Spinal cord (tissue), 10 donors: ENCODE data around the gene SPECC1L. TPM values are rescaled to one million over a fixed set of nuclear protein-coding genes. Genes with fewer than 3 reads are reported as not detected.
"Not testable (repeated sequence)": the region's sequence is repeated elsewhere in the genome, so short reads cannot be mapped to it uniquely, and the experiment has no call there.

ENCODE experiments used
- DNase-seq, 6 donors: peaks; one replicate each; pipeline versions ENCODE4 v3.0.0 to v3.0.0-alpha.2; 2013 to 2015; ENCODE audit warnings: low spot score in 6 of 6, low read depth in 4 of 6
- H3K27ac ChIP-seq: one replicate; pipeline ENCODE4 v1.5.1; 2013; ENCODE audit warnings: low read depth, low read length, control low read depth
- H3K27me3 ChIP-seq: one replicate; pipeline ENCODE4 v1.6.1; 2013; ENCODE audit warnings: low read length; ENCODE audit not compliant: control insufficient read depth, insufficient read depth
- H3K36me3 ChIP-seq: one replicate; pipeline ENCODE4 v1.6.1; 2013; ENCODE audit warnings: low read length; ENCODE audit not compliant: control insufficient read depth, insufficient read depth
- H3K4me1 ChIP-seq: one replicate; pipeline ENCODE4 v1.6.1; 2013; ENCODE audit warnings: low read length; ENCODE audit not compliant: control insufficient read depth, insufficient read depth
- H3K4me3 ChIP-seq: one replicate; pipeline ENCODE4 v1.5.1; 2013; ENCODE audit warnings: low read depth, low read length, control low read depth
- H3K9me3 ChIP-seq: one replicate; pipeline ENCODE4 v1.6.1; 2013; ENCODE audit warnings: low read length; ENCODE audit not compliant: control insufficient read depth, insufficient read depth
- WGBS: methylation state at CpG from one replicate; pipeline ENCODE4 v1.1.5; 2013; ENCODE audit warnings: missing lambda C conversion rate; ENCODE audit not compliant: insufficient coverage; 5-methylcytosine and 5-hydroxymethylcytosine counted together
- polyA plus RNA-seq, 2 donors: library from polyadenylated mRNA; unstranded; fragments of 120-200 nt; gene quantifications; one replicate each; pipeline ENCODE4 v1.2.1, GENCODE V29; 2013; ENCODE audit not compliant: insufficient read length in 2 of 2
- total RNA-seq, 2 donors: library from RNA; depleted of rRNA in 1 of 2; stranded (reverse); fragments of 120-200 nt in 1 of 2; fragments of >200 nt in 1 of 2; gene quantifications; one replicate each; pipeline versions ENCODE4 v1.2.3 to v1.2.4, GENCODE V29; 2013 to 2014
- donor health status: healthy.

The SPECC1L gene
- total and polyA plus RNA-seq, 4 donors: 37.0 to 50.5 (median 38.6) TPM

DNA sequence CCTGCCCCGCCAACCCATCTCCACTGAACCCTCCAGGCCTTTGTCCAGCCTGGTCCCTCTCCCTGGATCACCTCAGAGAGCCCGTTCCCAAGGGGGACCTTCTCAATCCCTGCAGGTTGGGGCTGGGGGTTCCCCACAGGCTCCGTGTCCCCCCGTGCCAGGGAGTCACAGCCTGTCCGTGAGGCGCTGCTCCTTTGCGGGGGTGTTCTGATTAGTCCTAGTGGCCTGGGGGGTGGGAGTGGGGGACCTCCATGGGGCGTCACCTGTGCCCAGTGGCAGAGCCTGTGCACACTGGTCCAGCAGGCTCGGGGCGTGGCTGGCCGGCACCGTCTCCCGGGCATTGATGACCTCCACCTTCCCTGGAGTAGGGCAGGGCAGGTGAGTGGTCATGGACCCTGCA is 37.4 kb upstream of the SPECC1L start:
- DNase-seq: no peak
- Histone ChIP-seq H3K4me1 (no peaks in the 10 kb centered on the region), H3K36me3 (no peaks in the 10 kb centered on the region), H3K27me3 (no peaks in the 10 kb centered on the region), H3K9me3 (no peaks in the 10 kb centered on the region), H3K27ac (no peak overlapping the region), H3K4me3 (no peak overlapping the region)
- WGBS: 90% methylated on average over 13 of the region's 13 CpGs

DNA sequence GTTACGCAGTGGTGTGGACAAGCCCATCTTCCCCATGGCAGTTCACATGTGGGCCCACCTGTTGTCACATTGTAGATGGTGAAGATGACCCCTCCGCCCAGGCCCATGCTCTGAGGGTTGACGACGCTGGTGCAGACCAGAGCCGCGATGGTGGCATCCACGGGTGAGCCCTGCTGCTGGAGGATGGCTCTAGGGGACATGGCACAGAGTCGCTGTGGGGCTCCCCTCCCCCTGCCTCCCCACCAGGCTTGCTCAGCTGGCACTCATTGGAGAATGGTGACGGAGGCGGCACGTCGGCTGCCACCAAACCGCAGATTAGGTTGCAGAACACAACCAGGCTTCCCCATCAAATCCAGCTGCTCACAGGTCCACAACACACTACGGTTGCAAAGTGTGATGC is 36.8 kb upstream of the SPECC1L start:
- 94% methylated on average over 14 of the region's 14 CpGs for WGBS
- H3K4me3 ChIP-seq: no peak overlapping the region
- H3K9me3 ChIP-seq: no peaks in the 10 kb centered on the region
- DNase-seq: no peak
- H3K27ac ChIP-seq: no peak overlapping the region
- no peaks in the 10 kb centered on the region for H3K4me1 ChIP-seq
- no peaks in the 10 kb centered on the region for H3K27me3 ChIP-seq
- no peaks in the 10 kb centered on the region for H3K36me3 ChIP-seq

DNA sequence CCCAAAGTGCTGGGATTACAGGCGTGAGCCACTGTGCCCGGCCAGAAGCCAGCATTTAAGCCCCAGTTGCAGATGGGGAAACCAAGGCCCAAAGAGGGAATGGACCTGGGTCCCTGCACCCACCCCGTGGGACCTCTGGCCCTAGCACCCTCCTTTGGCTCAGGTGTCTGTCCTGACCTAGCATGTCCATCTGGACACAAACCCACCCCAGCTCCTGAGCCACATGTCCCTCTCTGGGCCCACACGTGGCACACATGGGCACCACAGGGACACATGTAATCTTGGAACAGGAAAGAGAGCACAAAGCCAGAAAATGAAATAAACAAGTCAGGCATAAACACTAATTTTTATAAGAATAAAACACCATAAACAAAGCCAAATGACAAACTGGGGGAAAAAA is 35.3 kb upstream of the SPECC1L start:
- no peaks in the 10 kb centered on the region for H3K36me3 ChIP-seq
- DNase-seq: no peak
- H3K4me3 ChIP-seq: no peak overlapping the region
- H3K27me3 ChIP-seq: no peaks in the 10 kb centered on the region
- no peaks in the 10 kb centered on the region for H3K9me3 ChIP-seq
- H3K27ac ChIP-seq: no peak overlapping the region
- no peaks in the 10 kb centered on the region for H3K4me1 ChIP-seq
- 83% methylated on average over 4 of the region's 4 CpGs for WGBS

DNA sequence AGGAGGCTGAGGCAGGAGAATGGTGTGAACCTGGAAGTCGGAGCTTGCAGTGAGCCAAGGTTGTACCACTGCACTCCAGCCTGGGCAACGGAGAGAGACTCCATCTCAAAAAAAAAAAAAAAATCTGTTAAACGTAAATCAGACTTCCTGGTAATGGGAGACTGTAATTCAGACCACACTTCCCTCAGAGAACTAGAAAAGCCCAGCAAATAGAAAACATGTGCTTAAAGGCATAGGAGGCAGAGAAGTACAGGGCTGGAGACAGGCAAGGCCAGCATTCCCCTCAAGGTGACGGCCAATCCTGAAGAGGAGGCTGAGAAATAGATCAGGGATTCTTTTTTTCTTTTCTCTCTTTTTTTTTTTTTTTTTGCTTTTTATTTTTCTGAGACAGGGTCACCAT is 34.0 kb upstream of the SPECC1L start:
- no peak for DNase-seq
- no CpG with 5 or more reads among the region's 4 CpGs for WGBS
- Histone ChIP-seq H3K27ac (no peak overlapping the region), H3K4me3 (no peak overlapping the region), H3K4me1 (no peaks in the 10 kb centered on the region), H3K36me3 (no peaks in the 10 kb centered on the region), H3K9me3 (no peaks in the 10 kb centered on the region), H3K27me3 (no peaks in the 10 kb centered on the region)

DNA sequence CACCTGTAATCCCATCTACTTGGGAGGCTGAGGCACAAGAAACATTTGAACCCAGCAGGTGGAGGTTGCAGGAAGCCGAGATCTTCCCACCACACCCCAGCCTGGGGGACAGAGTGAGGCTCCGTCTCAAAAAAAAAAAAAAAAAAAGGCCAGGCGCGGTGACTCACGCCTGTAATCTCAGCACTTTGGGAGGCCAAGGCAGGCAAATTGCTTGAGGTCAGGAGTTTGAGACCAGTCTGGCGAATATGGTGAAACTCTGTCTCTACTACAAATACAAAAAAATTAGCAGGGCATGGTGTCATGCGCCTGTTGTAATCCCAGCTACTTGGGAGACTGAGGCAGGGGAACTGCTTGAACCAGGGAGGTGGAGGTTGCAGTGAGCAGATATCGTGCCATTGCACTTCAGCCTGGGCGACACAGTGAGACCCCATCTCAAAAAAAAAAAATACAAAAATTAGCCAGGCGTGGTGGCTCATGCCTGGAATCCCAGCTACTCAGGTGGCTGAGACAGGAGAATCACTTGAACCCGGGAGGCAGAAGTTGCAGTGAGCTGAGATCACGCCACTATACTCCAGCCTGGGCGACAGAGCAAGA is 32.4 kb upstream of the SPECC1L start:
- H3K27me3 ChIP-seq, DNase-seq, H3K36me3 ChIP-seq, H3K4me3 ChIP-seq, H3K27ac ChIP-seq, H3K9me3 ChIP-seq: not testable (repeated sequence)
- 96% methylated on average over 3 of the region's 13 CpGs for WGBS
- H3K4me1 ChIP-seq: peaks cover 11% of the 10 kb centered on the region

DNA sequence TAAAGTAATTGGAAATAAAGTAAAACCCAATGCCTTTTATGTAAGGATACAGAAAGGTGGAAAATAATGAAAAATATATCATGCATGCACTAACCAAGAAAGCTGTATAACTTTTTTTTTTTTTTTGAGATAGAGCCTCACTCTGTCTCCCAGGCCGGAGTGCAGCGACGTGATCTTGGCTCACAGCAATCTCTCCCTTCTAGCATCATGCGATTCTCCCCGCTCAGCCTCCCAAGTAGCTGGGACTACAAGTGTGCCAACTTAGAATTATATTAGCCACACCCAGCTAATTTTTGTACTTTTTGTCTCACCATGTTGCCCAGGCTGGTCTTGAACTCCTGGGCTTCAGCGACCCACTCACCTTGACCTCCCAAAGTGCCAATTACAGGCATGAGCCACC is 30.2 kb upstream of the SPECC1L start:
- Histone ChIP-seq H3K4me3 (no peak overlapping the region), H3K9me3 (no peaks in the 10 kb centered on the region), H3K27ac (no peak overlapping the region), H3K36me3 (no peaks in the 10 kb centered on the region), H3K27me3 (no peaks in the 10 kb centered on the region), H3K4me1 (peaks cover 28% of the 10 kb centered on the region)
- no peak for DNase-seq
- WGBS: 90% methylated on average over 5 of the region's 6 CpGs

DNA sequence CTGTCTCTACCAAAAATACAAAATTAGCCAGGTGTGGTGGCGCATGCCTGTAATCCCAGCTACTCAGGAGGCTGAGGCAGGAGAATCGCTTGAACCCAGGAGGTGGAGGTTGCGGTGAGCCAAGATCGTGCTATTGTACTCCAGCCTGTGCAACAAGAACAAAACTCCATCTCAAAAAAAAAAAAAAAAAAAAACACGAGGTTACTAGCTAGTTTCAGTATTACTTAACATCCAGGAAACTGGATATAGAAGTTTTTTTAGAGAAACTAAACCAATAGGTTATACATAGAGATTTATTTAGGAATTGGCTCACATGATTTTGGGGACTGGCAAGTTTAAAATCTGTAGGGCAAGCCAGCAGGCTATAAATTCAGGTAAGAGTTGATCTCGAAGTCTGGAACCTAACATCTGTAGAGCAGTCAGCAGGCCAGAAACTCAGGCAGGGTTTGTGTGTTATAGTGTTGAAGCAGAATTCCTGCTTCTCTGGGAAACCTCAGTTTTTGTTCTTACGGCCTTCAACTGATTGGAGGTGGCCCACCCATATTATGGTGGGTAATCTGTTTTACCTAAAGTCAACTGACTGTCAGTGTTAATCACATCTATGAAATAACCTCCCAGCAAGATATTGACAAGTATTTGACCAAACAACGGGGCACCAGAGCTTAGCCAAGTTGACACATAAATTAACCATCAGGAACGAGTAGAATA is 29.5 kb upstream of the SPECC1L start:
- 100% methylated on average over 1 of the region's 9 CpGs for WGBS
- H3K4me3 ChIP-seq, H3K27ac ChIP-seq, DNase-seq, H3K36me3 ChIP-seq, H3K9me3 ChIP-seq, H3K27me3 ChIP-seq: not testable (repeated sequence)
- H3K4me1 ChIP-seq: peaks cover 35% of the 10 kb centered on the region

DNA sequence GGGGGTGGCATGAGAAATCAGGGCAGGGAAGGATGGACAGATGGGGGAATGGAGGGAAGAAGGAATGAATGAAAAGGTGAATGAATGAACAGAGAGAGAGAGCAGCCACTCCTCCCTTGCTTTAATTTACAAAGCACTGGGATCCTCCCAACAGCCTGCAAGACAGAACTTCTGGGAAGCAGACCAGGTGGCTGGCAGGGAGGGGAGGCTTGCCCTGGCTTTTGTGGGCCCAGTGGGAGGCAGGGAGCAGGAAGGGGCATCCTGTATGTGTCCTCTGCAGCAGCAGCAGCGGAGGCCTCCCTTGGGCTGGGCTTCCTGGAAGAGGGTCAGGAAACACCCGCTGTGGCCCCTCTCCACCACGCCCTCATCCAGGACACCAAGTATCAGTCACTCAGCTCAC is 27.2 kb upstream of the SPECC1L start:
- H3K4me3 ChIP-seq, H3K9me3 ChIP-seq, H3K27ac ChIP-seq, H3K36me3 ChIP-seq, H3K27me3 ChIP-seq: not testable (repeated sequence)
- peaks cover 51% of the 10 kb centered on the region for H3K4me1 ChIP-seq
- no CpG with 5 or more reads among the region's 3 CpGs for WGBS
- peak in 1 of 6 donors; percentile 9 for DNase-seq

DNA sequence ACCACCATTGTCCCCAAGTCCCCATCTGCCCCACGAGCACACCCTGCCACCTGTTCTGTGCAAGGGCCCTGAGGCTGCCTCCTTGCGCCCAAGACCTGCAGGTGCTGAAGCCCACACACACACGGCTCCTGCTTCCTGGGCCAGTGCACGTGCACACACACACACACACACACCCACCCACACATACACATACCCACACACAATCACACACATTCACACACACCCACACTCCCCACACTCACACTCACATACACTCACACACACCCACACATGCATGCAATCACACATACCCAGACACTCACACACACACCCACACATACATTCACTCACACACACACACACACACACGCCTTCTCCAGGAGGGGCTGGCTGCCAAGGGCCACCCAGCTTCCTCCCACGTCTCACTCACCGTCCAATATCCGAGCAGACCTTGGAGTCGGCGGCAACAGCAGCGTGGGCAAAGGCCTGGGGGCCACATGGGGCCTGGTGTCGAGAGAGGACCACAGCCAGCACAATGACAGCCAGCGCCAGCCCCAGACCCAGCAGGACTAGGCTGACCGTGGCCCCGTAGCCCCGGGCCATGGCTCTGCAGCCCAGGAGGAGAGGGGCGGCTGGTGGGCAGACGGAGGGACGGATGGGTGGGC is 26.4 kb upstream of the SPECC1L start:
- Histone ChIP-seq H3K9me3 (no peaks in the 10 kb centered on the region), H3K36me3 (no peaks in the 10 kb centered on the region), H3K4me1 (peaks cover 51% of the 10 kb centered on the region), H3K4me3 (peak overlapping the region; percentile 9), H3K27ac (peak overlapping the region; percentile 61), H3K27me3 (no peaks in the 10 kb centered on the region)
- peak in 1 of 6 donors; percentile 11 for DNase-seq
- 49% methylated on average over 18 of the region's 19 CpGs for WGBS

DNA sequence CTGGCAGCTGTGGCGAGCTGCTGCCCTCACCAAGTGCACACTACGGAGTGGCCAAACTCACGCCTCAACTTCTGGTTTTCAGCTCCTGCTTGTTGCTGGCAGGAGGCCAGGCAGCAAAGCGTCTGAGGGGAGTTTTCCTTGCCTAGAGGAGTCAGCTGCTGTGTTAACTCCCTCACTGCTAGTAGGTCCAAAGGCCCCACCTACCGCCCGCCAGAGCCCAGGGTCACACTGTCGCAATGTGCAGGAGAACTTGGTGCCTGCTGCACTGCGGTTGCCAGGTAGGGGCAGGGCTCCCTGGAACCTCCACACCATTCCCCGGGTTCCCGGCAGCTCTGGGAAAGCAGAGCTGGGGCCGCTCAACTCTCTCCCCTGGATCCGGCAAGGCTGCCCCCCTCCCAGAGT is 25.6 kb upstream of the SPECC1L start, which contains the start of gene GGT5:
TSS of gene GGT5 (minus strand) at position 53 of the 402 bp plus-strand sequence. CDS start 357 bp downstream, outside the sequence.
- 40% methylated on average over 7 of the region's 12 CpGs for WGBS
- peaks cover 51% of the 10 kb centered on the region for H3K4me1 ChIP-seq
- peak within 1 kb of the TSS; percentile 9 for H3K4me3 ChIP-seq
- H3K27me3 ChIP-seq, H3K36me3 ChIP-seq, DNase-seq, H3K9me3 ChIP-seq: not testable (repeated sequence)
- peak within 1 kb of the TSS; percentile 61 for H3K27ac ChIP-seq
